ENCODE results near the gene SH3GL3. TPM values are rescaled to one million over a fixed set of nuclear protein-coding genes. Genes with fewer than 3 reads are reported as not detected.

SH3GL3 gene
- total RNA-seq, 1 experiment from 2014 or later: not detected

- H3K4me3 ChIP-seq (ENCODE audit: low read depth in 2 of 2, low read length in 2 of 2): no peak overlapping the region
- H3K27ac ChIP-seq (ENCODE audit: low read length): no peak overlapping the region
- intact Hi-C loops (cut with micrococcal nuclease; ENCODE audit: unreplicated experiment) (no loop called here), in situ Hi-C loops (cut with HindIII; ENCODE audit: low pct_unique_long_range_greater_than_20kb, low sequenced_read_pairs) (no loop called here)
- no peaks in the 10 kb centered on the region for H3K27me3 ChIP-seq (ENCODE audit: control insufficient read depth, insufficient read depth, low read length)
- DNase-seq (ENCODE audit: low read depth, low spot score): no peak
- no peaks in the 10 kb centered on the region for H3K4me1 ChIP-seq (ENCODE audit: control insufficient read depth, insufficient read depth, low read length)
- H3K9me3 ChIP-seq (ENCODE audit: control insufficient read depth, insufficient read depth, low read depth, low read length): no peaks in the 10 kb centered on the region
- H3K36me3 ChIP-seq (ENCODE audit: control insufficient read depth, insufficient read depth, low read length): no peaks in the 10 kb centered on the region
- BruUV-seq (replicated peaks): no TSS peak
- TF ChIP-seq SIN3A (IDR thresholded peaks at IDR 0.05; ENCODE audit: borderline replicate concordance, insufficient read depth, low read depth, low read length) (no peak), TCF7L2 (IDR thresholded peaks at IDR 0.05; ENCODE audit: low read depth, low read length) (no peak), REST (IDR thresholded peaks at IDR 0.05; ENCODE audit: insufficient read depth in 1 of 2, low read depth in 2 of 2, low read length in 1 of 2) (no peak), POLR2AphosphoS5 (IDR thresholded peaks at IDR 0.05; ENCODE audit: low read depth, low read length) (no peak), CTCF (IDR thresholded peaks at IDR 0.05) (no peak)
- ATAC-seq: no peak
- POLR2A ChIA-PET: no interaction called here
- CTCF ChIA-PET: no interaction called here
Observed at GRCh38 chr15:83471307-83471866, 24.2 kb downstream of the SH3GL3 start.

- intact Hi-C loops (cut with micrococcal nuclease; ENCODE audit: unreplicated experiment): no loop called here
- no peak overlapping the region for H3K27ac ChIP-seq (ENCODE audit: low read length)
- DNase-seq (ENCODE audit: low read depth, low spot score) (no peak), ATAC-seq (no peak)
- H3K4me1 ChIP-seq (ENCODE audit: control insufficient read depth, insufficient read depth, low read length): no peaks in the 10 kb centered on the region
- H3K27me3 ChIP-seq (ENCODE audit: control insufficient read depth, insufficient read depth, low read length): no peaks in the 10 kb centered on the region
- ChIA-PET POLR2A (no interaction called here), CTCF (no interaction called here)
- H3K36me3 ChIP-seq (ENCODE audit: control insufficient read depth, insufficient read depth, low read length): no peaks in the 10 kb centered on the region
- in situ Hi-C loops (cut with HindIII; ENCODE audit: low pct_unique_long_range_greater_than_20kb, low sequenced_read_pairs): no loop called here
- BruUV-seq (replicated peaks): no TSS peak
- H3K9me3 ChIP-seq (ENCODE audit: control insufficient read depth, insufficient read depth, low read depth, low read length): no peaks in the 10 kb centered on the region
- no peak overlapping the region for H3K4me3 ChIP-seq (ENCODE audit: low read depth in 2 of 2, low read length in 2 of 2)
- TF ChIP-seq TCF7L2 (IDR thresholded peaks at IDR 0.05; ENCODE audit: low read depth, low read length) (no peak), CTCF (IDR thresholded peaks at IDR 0.05) (no peak), REST (IDR thresholded peaks at IDR 0.05; ENCODE audit: insufficient read depth in 1 of 2, low read depth in 2 of 2, low read length in 1 of 2) (no peak), POLR2AphosphoS5 (IDR thresholded peaks at IDR 0.05; ENCODE audit: low read depth, low read length) (no peak), SIN3A (IDR thresholded peaks at IDR 0.05; ENCODE audit: borderline replicate concordance, insufficient read depth, low read depth, low read length) (no peak)
Observed at GRCh38 chr15:83472151-83472550, 25.0 kb downstream of the SH3GL3 start.
